Endothelial cell of umbilical vein (primary cell): Measurements from ENCODE around the gene PROM1. TPM values are rescaled to one million over a fixed set of nuclear protein-coding genes. Genes with fewer than 3 reads are reported as not detected.

Experiments used
- BruUV-seq: library from RNA; stranded (reverse); fragments of 400-500 nt; replicated peaks from 2 replicates; lab custom pipeline; 2021; lab: Mats Ljungman, UMichigan
- CTCF ChIA-PET: fragments of 300-600, 350-600 bp; sonication (Branson Sonifier 250); formaldehyde crosslinking; loops from one replicate; lab custom pipeline; 2021; ENCODE audit warnings: antibody characterized with exemption, inconsistent platforms; lab: Charles Lee
- POLR2A ChIA-PET: fragments of 300-600, 350-600 bp; sonication (Branson Sonifier 250); formaldehyde crosslinking; loops from one replicate; lab custom pipeline; 2021; ENCODE audit warnings: antibody characterized with exemption, inconsistent platforms; lab: Charles Lee
- DNase-seq: peaks from one replicate; pipeline ENCODE4 v3.0.0-alpha.2; 2011; ENCODE audit warnings: low read depth, low spot score
- FAIRE-seq: peaks from 2 replicates; lab custom pipeline; 2011; peaks lifted over from hg19 to GRCh38; lab: Jason Lieb, UNC
- H2AFZ ChIP-seq: 2 replicates; pipeline ENCODE4 v1.6.0; 2012; ENCODE audit warnings: low read depth, low read length, control low read depth, inconsistent platforms
- H3K27ac ChIP-seq: 2 replicates; pipeline ENCODE4 v1.5.1; 2011; ENCODE audit warnings: low read depth, mild to moderate bottlenecking, control low read depth, low read length, moderate library complexity; ENCODE audit not compliant: insufficient read depth
- H3K27me3 ChIP-seq, 2 experiments: 2 replicates each; pipeline versions ENCODE4 v1.6.0 to v1.6.1; 2011; ENCODE audit warnings: low read length in 2 of 2, mixed read lengths in 1 of 2; ENCODE audit not compliant: control insufficient read depth in 2 of 2, insufficient read depth in 2 of 2
- H3K36me3 ChIP-seq, 2 experiments: 2 replicates in 1 of 2; 3 replicates in 1 of 2; pipeline ENCODE4 v1.5.1; 2011; ENCODE audit warnings: low read length in 2 of 2, mild to moderate bottlenecking in 1 of 2, moderate library complexity in 1 of 2; ENCODE audit not compliant: control insufficient read depth in 2 of 2, insufficient read depth in 2 of 2; ENCODE audit errors: extremely low read depth in 1 of 2
- H3K4me1 ChIP-seq: 3 replicates; pipeline ENCODE4 v1.5.1; 2011; ENCODE audit warnings: mild to moderate bottlenecking, low read length; ENCODE audit not compliant: control insufficient read depth, insufficient read depth; ENCODE audit errors: extremely low read depth
- H3K4me2 ChIP-seq: 2 replicates; pipeline ENCODE4 v1.6.1; 2011; ENCODE audit warnings: low read length, control low read depth, mixed read lengths; ENCODE audit not compliant: insufficient read depth
- H3K4me3 ChIP-seq, 3 experiments: fragments of 200-600 bp in 1 of 3; sonication (generic), shearing (Covaris generic) in 1 of 3; replicated peaks in 1 of 3; 2 replicates each; pipeline ENCODE4 v1.5.1; 2011 to 2016; ENCODE audit warnings: control low read depth in 3 of 3, low read length in 3 of 3, mild to moderate bottlenecking in 2 of 3, inconsistent platforms in 1 of 3, low read depth in 1 of 3, moderate library complexity in 1 of 3; ENCODE audit not compliant: insufficient read depth in 1 of 3
- H3K79me2 ChIP-seq: 2 replicates; pipeline ENCODE4 v1.6.0; 2012; ENCODE audit warnings: low read length, inconsistent platforms; ENCODE audit not compliant: control insufficient read depth, insufficient read depth
- H3K9ac ChIP-seq: replicated peaks from 2 replicates; pipeline ENCODE3; 2011; ENCODE audit warnings: low read length, control low read depth; ENCODE audit not compliant: insufficient read depth; ENCODE audit errors: extremely low read depth
- H3K9me1 ChIP-seq: replicated peaks from 3 replicates; pipeline ENCODE4 v1.6.0; 2011; ENCODE audit warnings: mild to moderate bottlenecking, low read length; ENCODE audit not compliant: control insufficient read depth, insufficient read depth; ENCODE audit errors: extremely low read depth
- H3K9me3 ChIP-seq: replicated peaks from 2 replicates; pipeline ENCODE4 v1.5.1; 2012; ENCODE audit warnings: low read length, inconsistent platforms; ENCODE audit not compliant: control insufficient read depth, insufficient read depth
- H4K20me1 ChIP-seq: replicated peaks from 2 replicates; pipeline ENCODE3; 2011; ENCODE audit warnings: mild to moderate bottlenecking, low read length; ENCODE audit not compliant: control insufficient read depth, insufficient read depth; ENCODE audit errors: extremely low read depth
- EZH2 ChIP-seq: IDR thresholded peaks from 2 replicates; pipeline ENCODE4 v1.6.1; 2012; ENCODE audit warnings: borderline replicate concordance, low read depth, mild to moderate bottlenecking, moderate library complexity, low read length, inconsistent platforms; ENCODE audit not compliant: severe bottlenecking
- FOS ChIP-seq: IDR thresholded peaks from 2 replicates; pipeline ENCODE4 v1.6.1; 2011; ENCODE audit warnings: mild to moderate bottlenecking, low read length, moderate library complexity, borderline replicate concordance; ENCODE audit not compliant: insufficient read depth
- GATA2 ChIP-seq: IDR thresholded peaks from 2 replicates; pipeline ENCODE4 v1.7.0; 2011; ENCODE audit warnings: low read depth, mild to moderate bottlenecking, moderate library complexity, mixed read lengths, low read length; ENCODE audit not compliant: insufficient read length, insufficient read depth
- JUN ChIP-seq: IDR thresholded peaks from 2 replicates; pipeline ENCODE4 v1.6.1; 2011; ENCODE audit warnings: borderline replicate concordance, low read depth; ENCODE audit not compliant: insufficient read length, insufficient read depth
- MYC ChIP-seq: IDR thresholded peaks from one replicate; pipeline ENCODE4 v1.6.1; 2011; ENCODE audit warnings: mild to moderate bottlenecking, low read depth, low read length
- POLR2A ChIP-seq: IDR thresholded peaks from 2 replicates; pipeline ENCODE4 v1.6.1; 2012; ENCODE audit warnings: low read depth, mild to moderate bottlenecking, control low read depth, low read length
- POLR2AphosphoS5 ChIP-seq: IDR thresholded peaks from 2 replicates; pipeline ENCODE4 v1.6.1; 2012; ENCODE audit warnings: low read depth, mild to moderate bottlenecking, control low read depth, low read length, moderate library complexity; ENCODE audit not compliant: insufficient read depth
- dilution Hi-C: fragments of 300-500 bp; cut with MboI; formaldehyde crosslinking; loops from one replicate; pipeline ENCODE4 v1.15.0; 2019; ENCODE audit warnings: low sequenced_read_pairs; ENCODE audit not compliant: extremely low pct_ligation_motif_present
- intact Hi-C: fragments of 100-400 bp; cut with micrococcal nuclease; formaldehyde crosslinking; loops from one replicate; pipeline ENCODE4 v1.10.0; 2022
- polyA plus RNA-seq, 4 experiments: library from polyadenylated mRNA; depleted of rRNA in 3 of 4; stranded (reverse) in 3 of 4; unstranded in 1 of 4; fragments of >200 nt; gene quantifications; 2 replicates each; pipeline versions ENCODE4 v1.2.1 to v1.2.3, GENCODE V29; 2011 to 2012; ENCODE audit warnings: missing spikeins in 1 of 4
- total RNA-seq: library from RNA; stranded (reverse); gene quantifications from 2 replicates; pipeline ENCODE4 v1.2.3, GENCODE V29; 2021
- TF ChIP-seq, protein P1 (sequence below), 2 donors: IDR thresholded peaks; 1 replicate in 1 of 2; 2 replicates in 1 of 2; pipeline ENCODE4 v1.5.1; 2011; ENCODE audit warnings: low read length in 2 of 2, mild to moderate bottlenecking in 2 of 2, moderate library complexity in 2 of 2, control low read depth in 1 of 2, inconsistent platforms in 1 of 2, low read depth in 1 of 2; ENCODE audit not compliant: insufficient read depth in 1 of 2; ENCODE audit errors: extremely low read depth in 1 of 2
- TF ChIP-seq, protein P2 (sequence below): IDR thresholded peaks from 2 replicates; pipeline ENCODE4 v1.6.1; 2011; ENCODE audit not compliant: insufficient read depth, insufficient read length

PROM1 gene
- total and polyA plus RNA-seq, 2 donors (not counting 3 experiments of a cell fraction or from before 2014, with no cell fraction given): 0.36 to 1.7 TPM

DNA sequence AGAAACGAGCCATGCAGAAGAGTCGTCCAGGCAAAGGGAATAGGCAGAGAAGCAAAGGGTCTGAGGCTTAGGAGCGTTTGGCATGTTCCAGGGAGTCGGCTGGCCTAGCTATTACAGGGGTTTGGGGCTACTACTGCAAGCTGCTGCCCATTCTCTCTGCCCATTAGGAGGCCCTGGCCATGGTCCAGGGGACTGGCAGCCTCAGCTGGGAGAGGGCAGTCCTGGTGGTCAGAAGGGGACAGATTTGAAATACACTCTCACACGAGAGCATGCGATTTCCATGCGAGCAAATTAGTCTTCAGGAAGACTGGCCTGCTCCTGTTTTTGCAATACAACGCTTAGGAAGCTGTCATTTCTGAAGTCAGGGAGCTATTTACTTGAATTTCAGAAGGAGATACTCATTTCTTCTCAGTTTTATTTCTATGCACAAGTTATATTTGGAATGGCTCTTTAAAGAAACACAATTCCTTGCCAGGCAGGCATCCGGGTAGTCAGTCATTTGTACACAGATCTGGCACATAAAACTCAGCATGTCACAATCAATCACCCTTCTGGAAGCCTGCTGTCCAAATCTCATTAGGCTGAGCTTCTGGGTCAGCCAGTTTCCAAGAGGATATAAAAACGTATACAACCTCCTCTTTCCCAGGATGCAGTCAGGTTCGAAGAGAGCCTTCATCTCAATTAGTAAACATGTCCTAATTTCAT, 27.0 kb downstream of the PROM1 start:
- H3K27ac ChIP-seq: no peak overlapping the region
- H3K4me2 ChIP-seq: no peak overlapping the region
- POLR2A ChIA-PET: no interaction called here
- H2AFZ ChIP-seq: no peak overlapping the region
- H3K27me3 ChIP-seq: peaks cover 0 to 4% of the 10 kb centered on the region in 2 experiments
- H3K9me1 ChIP-seq: no peaks in the 10 kb centered on the region
- FAIRE-seq (no peak), DNase-seq (peak; percentile 51)
- no peaks in the 10 kb centered on the region for H3K4me1 ChIP-seq
- no peaks in the 10 kb centered on the region for H3K79me2 ChIP-seq
- CTCF ChIA-PET: interaction anchor here (1.3 to 1.6 kb wide), 2 partner anchors 140 to 208 kb away, joined by 3 to 6 read pairs; no protein-coding TSS in a partner anchor
- no peaks in the 10 kb centered on the region for H3K9me3 ChIP-seq
- intact Hi-C loops (no loop called here), dilution Hi-C loops (no loop called here)
- H3K36me3 ChIP-seq: no peaks in the 10 kb centered on the region
- BruUV-seq: no TSS peak
- no peak overlapping the region for H3K9ac ChIP-seq
- H3K4me3 ChIP-seq: no peak overlapping the region
- no peaks in the 10 kb centered on the region for H4K20me1 ChIP-seq
- TF ChIP-seq JUN: no peak
- no peak for TF ChIP-seq MYC
- TF ChIP-seq, protein P1, sequence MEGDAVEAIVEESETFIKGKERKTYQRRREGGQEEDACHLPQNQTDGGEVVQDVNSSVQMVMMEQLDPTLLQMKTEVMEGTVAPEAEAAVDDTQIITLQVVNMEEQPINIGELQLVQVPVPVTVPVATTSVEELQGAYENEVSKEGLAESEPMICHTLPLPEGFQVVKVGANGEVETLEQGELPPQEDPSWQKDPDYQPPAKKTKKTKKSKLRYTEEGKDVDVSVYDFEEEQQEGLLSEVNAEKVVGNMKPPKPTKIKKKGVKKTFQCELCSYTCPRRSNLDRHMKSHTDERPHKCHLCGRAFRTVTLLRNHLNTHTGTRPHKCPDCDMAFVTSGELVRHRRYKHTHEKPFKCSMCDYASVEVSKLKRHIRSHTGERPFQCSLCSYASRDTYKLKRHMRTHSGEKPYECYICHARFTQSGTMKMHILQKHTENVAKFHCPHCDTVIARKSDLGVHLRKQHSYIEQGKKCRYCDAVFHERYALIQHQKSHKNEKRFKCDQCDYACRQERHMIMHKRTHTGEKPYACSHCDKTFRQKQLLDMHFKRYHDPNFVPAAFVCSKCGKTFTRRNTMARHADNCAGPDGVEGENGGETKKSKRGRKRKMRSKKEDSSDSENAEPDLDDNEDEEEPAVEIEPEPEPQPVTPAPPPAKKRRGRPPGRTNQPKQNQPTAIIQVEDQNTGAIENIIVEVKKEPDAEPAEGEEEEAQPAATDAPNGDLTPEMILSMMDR (IDR thresholded peaks at IDR 0.05; ENCODE audit: extremely low read depth in 1 of 2, insufficient read depth in 1 of 2, low read depth in 1 of 2, low read length in 2 of 2): no peak
- no peak for TF ChIP-seq FOS
- no peak for TF ChIP-seq EZH2
- TF ChIP-seq POLR2A: no peak
- no peak for TF ChIP-seq GATA2
- no peak for TF ChIP-seq POLR2AphosphoS5
- TF ChIP-seq, protein P2, sequence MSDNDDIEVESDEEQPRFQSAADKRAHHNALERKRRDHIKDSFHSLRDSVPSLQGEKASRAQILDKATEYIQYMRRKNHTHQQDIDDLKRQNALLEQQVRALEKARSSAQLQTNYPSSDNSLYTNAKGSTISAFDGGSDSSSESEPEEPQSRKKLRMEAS: no peak
